ENCODE data around the gene TENM4.

The TENM4 gene

DNA sequence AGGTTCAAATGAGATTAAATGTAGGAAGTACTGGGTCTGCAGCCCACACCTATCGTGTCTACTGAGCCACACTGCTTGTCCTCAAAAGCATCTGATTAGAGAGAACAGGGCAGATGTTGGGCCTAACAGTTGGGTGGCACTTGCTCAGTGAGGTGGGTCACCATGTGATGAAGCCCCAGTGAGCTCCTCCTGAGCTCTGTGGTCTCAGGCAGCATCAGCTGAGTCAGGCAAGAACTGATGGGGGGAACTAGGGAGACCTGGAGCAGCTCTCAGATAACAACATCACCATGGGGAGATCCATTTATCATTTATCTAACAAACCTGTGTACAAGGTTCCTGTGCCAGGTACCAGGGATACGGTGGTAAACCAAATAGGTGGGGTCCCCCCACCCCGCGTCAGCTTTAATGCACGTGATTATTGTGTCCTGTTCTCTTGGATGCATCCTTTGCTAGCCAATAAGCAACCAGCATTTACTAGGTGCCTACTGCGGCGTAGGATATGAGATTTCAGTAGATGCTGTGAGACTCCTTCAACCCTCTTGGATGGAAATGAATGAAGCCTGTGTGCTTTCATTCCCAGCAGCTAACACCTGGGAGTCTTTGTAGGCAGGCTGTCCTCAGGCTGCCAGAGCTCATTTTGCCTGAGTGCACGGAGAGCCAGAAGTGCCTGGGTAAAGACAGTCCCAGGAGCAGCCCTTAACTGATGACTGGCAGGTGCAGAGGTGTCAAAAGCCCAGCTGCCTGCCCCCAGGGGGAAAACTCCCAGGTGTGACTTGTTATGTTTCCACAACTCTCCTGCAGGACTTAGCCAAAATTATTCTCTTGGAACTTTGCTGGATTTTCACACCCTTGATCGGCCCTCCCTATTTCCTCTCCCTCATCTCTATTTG is 792.6 kb downstream of the TENM4 start:
- H3K4me2 ChIP-seq (ENCODE audit: insufficient read depth, low read length, poor library complexity, severe bottlenecking), result no peak overlapping the region
- peaks cover 0 to 3% (median 0%) of the 10 kb centered on the region in 3 experiments for H3K27me3 ChIP-seq (ENCODE audit: control insufficient read depth in 3 of 3, insufficient read depth in 3 of 3, low read depth in 1 of 3, low read length in 3 of 3)
- H2BK5ac ChIP-seq (ENCODE audit: low read length), result no peak overlapping the region
- WGBS, 2 donors (ENCODE audit: extremely low coverage in 2 of 2, insufficient read length in 2 of 2, insufficient replicate concordance in 1 of 2), result no CpG with 5 or more reads among the region's 9 CpGs
- no peak overlapping the region for H3K4me3 ChIP-seq (ENCODE audit: low read length in 2 of 2)
- no peak overlapping the region for H3K27ac ChIP-seq (replicated peaks; ENCODE audit: low read length)
- no peak overlapping the region for H3K9ac ChIP-seq (ENCODE audit: low read depth, low read length, poor library complexity)
- no peak overlapping the region for H2BK12ac ChIP-seq (ENCODE audit: low read length)
- H3K14ac ChIP-seq (ENCODE audit: low read length), result no peak overlapping the region
- H2AFZ ChIP-seq (ENCODE audit: low read length), result no peak overlapping the region
- no peak overlapping the region for H3K18ac ChIP-seq (ENCODE audit: low read length)
- H2BK120ac ChIP-seq (ENCODE audit: low read depth, low read length), result no peak overlapping the region
- no peak overlapping the region for H2BK15ac ChIP-seq (ENCODE audit: low read length)
- H3K4ac ChIP-seq (ENCODE audit: low read length), result no peak overlapping the region
- no peak overlapping the region for H3K23ac ChIP-seq (ENCODE audit: low read depth, low read length, poor library complexity)
- no peak overlapping the region for H4K8ac ChIP-seq (ENCODE audit: low read depth, low read length)
- peaks cover 2 to 3% of the 10 kb centered on the region in 2 donors for H3K4me1 ChIP-seq (ENCODE audit: control insufficient read depth in 2 of 2, insufficient read depth in 1 of 2, low read depth in 1 of 2, low read length in 2 of 2)
- no peak overlapping the region for H4K91ac ChIP-seq (ENCODE audit: low read depth, low read length, poor library complexity)
- H3K9me3 ChIP-seq (replicated peaks in 1 of 2; ENCODE audit: control insufficient read depth in 2 of 2, insufficient read depth in 1 of 2, low read depth in 1 of 2, low read length in 2 of 2), result no peaks in the 10 kb centered on the region
- no peak overlapping the region for H2AK5ac ChIP-seq (ENCODE audit: low read depth, low read length)
- no peaks in the 10 kb centered on the region for H3K36me3 ChIP-seq (replicated peaks in 1 of 2; ENCODE audit: control insufficient read depth in 2 of 2, insufficient read depth in 2 of 2, low read length in 2 of 2)
- no peak for DNase-seq (ENCODE audit: low spot score)
- peaks cover 2% of the 10 kb centered on the region for H3K79me1 ChIP-seq (ENCODE audit: low read depth, low read length)

DNA sequence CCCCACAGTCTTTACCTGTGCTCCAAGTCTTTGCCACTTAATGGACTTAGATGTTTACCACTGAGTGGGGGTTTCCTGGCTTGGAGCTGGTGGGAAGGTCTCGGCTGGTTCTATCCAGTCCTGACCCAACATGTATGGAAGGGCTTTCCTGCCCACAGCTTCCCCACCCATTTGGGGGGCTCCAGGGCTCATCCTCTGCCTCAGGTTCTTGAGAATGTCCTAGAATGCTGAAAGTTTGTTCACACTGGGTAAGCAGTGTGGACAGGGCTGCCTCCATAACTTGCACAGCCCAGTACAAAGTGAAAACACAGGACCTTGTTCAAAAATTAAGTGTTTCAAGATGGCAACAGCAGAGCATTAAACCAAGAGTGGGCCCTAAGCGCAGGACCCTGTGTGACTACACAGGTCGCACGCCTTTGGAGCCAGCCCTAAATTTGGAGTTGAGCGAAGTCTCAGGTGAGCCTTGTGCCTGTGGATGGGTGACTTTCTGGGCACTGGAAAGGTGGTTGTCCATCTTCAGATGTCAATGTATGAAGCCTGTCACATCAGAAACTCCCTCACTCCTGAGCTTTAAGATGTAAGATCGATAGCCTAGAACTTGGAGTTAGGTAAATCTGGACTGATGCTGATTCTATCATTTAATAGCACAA is 793.4 kb downstream of the TENM4 start:
- no peaks in the 10 kb centered on the region for H3K36me3 ChIP-seq (replicated peaks in 1 of 2; ENCODE audit: control insufficient read depth in 2 of 2, insufficient read depth in 2 of 2, low read length in 2 of 2)
- no peaks in the 10 kb centered on the region for H3K9me3 ChIP-seq (replicated peaks in 1 of 2; ENCODE audit: control insufficient read depth in 2 of 2, insufficient read depth in 1 of 2, low read depth in 1 of 2, low read length in 2 of 2)
- H3K4me3 ChIP-seq (ENCODE audit: low read length in 2 of 2), result no peak overlapping the region
- H3K27ac ChIP-seq (replicated peaks; ENCODE audit: low read length), result no peak overlapping the region
- no peak overlapping the region for H2BK120ac ChIP-seq (ENCODE audit: low read depth, low read length)
- H3K14ac ChIP-seq (ENCODE audit: low read length), result no peak overlapping the region
- no peak overlapping the region for H3K23ac ChIP-seq (ENCODE audit: low read depth, low read length, poor library complexity)
- no peak overlapping the region for H4K91ac ChIP-seq (ENCODE audit: low read depth, low read length, poor library complexity)
- peaks cover 2 to 3% of the 10 kb centered on the region in 2 donors for H3K4me1 ChIP-seq (ENCODE audit: control insufficient read depth in 2 of 2, insufficient read depth in 1 of 2, low read depth in 1 of 2, low read length in 2 of 2)
- no peak overlapping the region for H4K8ac ChIP-seq (ENCODE audit: low read depth, low read length)
- no CpG with 5 or more reads among the region's 6 CpGs for WGBS, 2 donors (ENCODE audit: extremely low coverage in 2 of 2, insufficient read length in 2 of 2, insufficient replicate concordance in 1 of 2)
- no peak overlapping the region for H3K4me2 ChIP-seq (ENCODE audit: insufficient read depth, low read length, poor library complexity, severe bottlenecking)
- no peak overlapping the region for H2BK12ac ChIP-seq (ENCODE audit: low read length)
- H2AFZ ChIP-seq (ENCODE audit: low read length), result no peak overlapping the region
- H3K27me3 ChIP-seq (ENCODE audit: control insufficient read depth in 3 of 3, insufficient read depth in 3 of 3, low read depth in 1 of 3, low read length in 3 of 3), result peaks cover 0 to 3% (median 0%) of the 10 kb centered on the region in 3 experiments
- H3K18ac ChIP-seq (ENCODE audit: low read length), result no peak overlapping the region
- DNase-seq (ENCODE audit: low spot score), result no peak
- no peak overlapping the region for H2BK5ac ChIP-seq (ENCODE audit: low read length)
- no peak overlapping the region for H2AK5ac ChIP-seq (ENCODE audit: low read depth, low read length)
- no peak overlapping the region for H2BK15ac ChIP-seq (ENCODE audit: low read length)
- no peaks in the 10 kb centered on the region for H3K79me1 ChIP-seq (ENCODE audit: low read depth, low read length)
- H3K9ac ChIP-seq (ENCODE audit: low read depth, low read length, poor library complexity), result no peak overlapping the region
- H3K4ac ChIP-seq (ENCODE audit: low read length), result no peak overlapping the region

GRCh38 chr11:78646564-78647185 is 794.2 kb downstream of the TENM4 start:
- peak; percentile 46 for DNase-seq (ENCODE audit: low spot score)
- H2AFZ ChIP-seq (ENCODE audit: low read length), result no peak overlapping the region
- no peak overlapping the region for H2BK12ac ChIP-seq (ENCODE audit: low read length)
- H3K18ac ChIP-seq (ENCODE audit: low read length), result no peak overlapping the region
- H4K8ac ChIP-seq (ENCODE audit: low read depth, low read length), result no peak overlapping the region
- H3K23ac ChIP-seq (ENCODE audit: low read depth, low read length, poor library complexity), result no peak overlapping the region
- H3K14ac ChIP-seq (ENCODE audit: low read length), result no peak overlapping the region
- no peak overlapping the region for H2BK5ac ChIP-seq (ENCODE audit: low read length)
- H3K27ac ChIP-seq (replicated peaks; ENCODE audit: low read length), result no peak overlapping the region
- H3K4ac ChIP-seq (ENCODE audit: low read length), result no peak overlapping the region
- no peak overlapping the region for H2BK120ac ChIP-seq (ENCODE audit: low read depth, low read length)
- WGBS, 2 donors (ENCODE audit: extremely low coverage in 2 of 2, insufficient read length in 2 of 2, insufficient replicate concordance in 1 of 2), result no CpG with 5 or more reads among the region's 7 CpGs
- no peak overlapping the region for H3K4me3 ChIP-seq (ENCODE audit: low read length in 2 of 2)
- no peak overlapping the region for H4K91ac ChIP-seq (ENCODE audit: low read depth, low read length, poor library complexity)
- H3K27me3 ChIP-seq (ENCODE audit: control insufficient read depth in 3 of 3, insufficient read depth in 3 of 3, low read depth in 1 of 3, low read length in 3 of 3), result peaks cover 0 to 3% (median 0%) of the 10 kb centered on the region in 3 experiments
- H3K4me1 ChIP-seq (ENCODE audit: control insufficient read depth in 2 of 2, insufficient read depth in 1 of 2, low read depth in 1 of 2, low read length in 2 of 2), result peaks cover 2 to 3% of the 10 kb centered on the region in 2 donors
- H3K79me1 ChIP-seq (ENCODE audit: low read depth, low read length), result no peaks in the 10 kb centered on the region
- no peak overlapping the region for H2AK5ac ChIP-seq (ENCODE audit: low read depth, low read length)
- no peaks in the 10 kb centered on the region for H3K9me3 ChIP-seq (replicated peaks in 1 of 2; ENCODE audit: control insufficient read depth in 2 of 2, insufficient read depth in 1 of 2, low read depth in 1 of 2, low read length in 2 of 2)
- H3K4me2 ChIP-seq (ENCODE audit: insufficient read depth, low read length, poor library complexity, severe bottlenecking), result no peak overlapping the region
- H3K9ac ChIP-seq (ENCODE audit: low read depth, low read length, poor library complexity), result no peak overlapping the region
- H2BK15ac ChIP-seq (ENCODE audit: low read length), result no peak overlapping the region
- H3K36me3 ChIP-seq (replicated peaks in 1 of 2; ENCODE audit: control insufficient read depth in 2 of 2, insufficient read depth in 2 of 2, low read length in 2 of 2), result no peaks in the 10 kb centered on the region
